ENCODE results near the gene ATP13A4.
A peak's percentile ranks its signal among the peaks of the same experiment; 100 is the strongest.

Gene ATP13A4

GRCh38 chr3:193560870-193561269 is 6.2 kb upstream of the ATP13A4 start:
- H3K27ac ChIP-seq, result peak overlapping the region; percentile 79
- no peak overlapping the region for H3K9ac ChIP-seq
- peaks cover 23% of the 10 kb centered on the region for H3K4me1 ChIP-seq
- H3K27me3 ChIP-seq (ENCODE audit: control insufficient read depth, insufficient read depth, low read length), result no peaks in the 10 kb centered on the region
- peak; percentile 13 for TF ChIP-seq CTCF (IDR thresholded peaks at IDR 0.05)
- no peak overlapping the region for H3K4me3 ChIP-seq (ENCODE audit: low read depth, low read length)
- H3K9me3 ChIP-seq (ENCODE audit: control insufficient read depth, low read length), result no peaks in the 10 kb centered on the region
- H2AFZ ChIP-seq, result peak overlapping the region; percentile 84
- peaks cover 3% of the 10 kb centered on the region for H3K79me2 ChIP-seq
- no peak overlapping the region for H3K4me2 ChIP-seq (ENCODE audit: low read length)
- no peaks in the 10 kb centered on the region for H3K36me3 ChIP-seq (ENCODE audit: control insufficient read depth, insufficient read depth, low read length)

GRCh38 chr3:193560091-193560490 is 5.4 kb upstream of the ATP13A4 start:
- TF ChIP-seq CTCF (IDR thresholded peaks at IDR 0.05), result no peak
- no peaks in the 10 kb centered on the region for H3K27me3 ChIP-seq (ENCODE audit: control insufficient read depth, insufficient read depth, low read length)

GRCh38 chr3:193559100-193559499 is 4.4 kb upstream of the ATP13A4 start:
- no peak for TF ChIP-seq CTCF (IDR thresholded peaks at IDR 0.05)
- Histone ChIP-seq H3K4me3 (ENCODE audit: low read depth, low read length) (no peak overlapping the region), H3K9ac (no peak overlapping the region), H3K79me2 (peaks cover 5% of the 10 kb centered on the region), H3K4me1 (peaks cover 23% of the 10 kb centered on the region), H3K27me3 (ENCODE audit: control insufficient read depth, insufficient read depth, low read length) (no peaks in the 10 kb centered on the region), H3K27ac (no peak overlapping the region), H3K36me3 (ENCODE audit: control insufficient read depth, insufficient read depth, low read length) (no peaks in the 10 kb centered on the region), H3K4me2 (ENCODE audit: low read length) (no peak overlapping the region), H2AFZ (peak overlapping the region; percentile 54), H3K9me3 (ENCODE audit: control insufficient read depth, low read length) (no peaks in the 10 kb centered on the region)

More at GRCh38 chr3:193560091-193560490, 5.4 kb upstream of the ATP13A4 start:
- Histone ChIP-seq H2AFZ (peak overlapping the region; percentile 84), H3K9ac (no peak overlapping the region), H3K4me3 (ENCODE audit: low read depth, low read length) (no peak overlapping the region), H3K27ac (peak overlapping the region; percentile 79), H3K36me3 (ENCODE audit: control insufficient read depth, insufficient read depth, low read length) (no peaks in the 10 kb centered on the region), H3K4me2 (ENCODE audit: low read length) (no peak overlapping the region), H3K4me1 (peaks cover 23% of the 10 kb centered on the region), H3K79me2 (peaks cover 5% of the 10 kb centered on the region), H3K9me3 (ENCODE audit: control insufficient read depth, low read length) (no peaks in the 10 kb centered on the region)

GRCh38 chr3:193556841-193557240 is 2.1 kb upstream of the ATP13A4 start:
- no peak overlapping the region for H2AFZ ChIP-seq
- H3K36me3 ChIP-seq (ENCODE audit: control insufficient read depth, insufficient read depth, low read length), result no peaks in the 10 kb centered on the region
- H3K27me3 ChIP-seq (ENCODE audit: control insufficient read depth, insufficient read depth, low read length), result no peaks in the 10 kb centered on the region
- no peak overlapping the region for H3K9ac ChIP-seq
- H3K4me3 ChIP-seq (ENCODE audit: low read depth, low read length), result peak overlapping the region; percentile 18
- no peaks in the 10 kb centered on the region for H3K9me3 ChIP-seq (ENCODE audit: control insufficient read depth, low read length)
- H3K4me2 ChIP-seq (ENCODE audit: low read length), result peak overlapping the region; percentile 25
- H3K4me1 ChIP-seq, result peaks cover 18% of the 10 kb centered on the region
- H3K27ac ChIP-seq, result no peak overlapping the region
- TF ChIP-seq CTCF (IDR thresholded peaks at IDR 0.05), result no peak
- H3K79me2 ChIP-seq, result peaks cover 13% of the 10 kb centered on the region

GRCh38 chr3:193553586-193553985 is 1.1 kb downstream of the ATP13A4 start:
- Histone ChIP-seq H3K27ac (peak overlapping the region; percentile 88), H3K4me1 (peaks cover 5% of the 10 kb centered on the region), H2AFZ (no peak overlapping the region), H3K4me2 (ENCODE audit: low read length) (peak overlapping the region; percentile 65), H3K9ac (no peak overlapping the region), H3K36me3 (ENCODE audit: control insufficient read depth, insufficient read depth, low read length) (no peaks in the 10 kb centered on the region), H3K4me3 (ENCODE audit: low read depth, low read length) (peak overlapping the region; percentile 82), H3K79me2 (peaks cover 26% of the 10 kb centered on the region), H3K27me3 (ENCODE audit: control insufficient read depth, insufficient read depth, low read length) (no peaks in the 10 kb centered on the region), H3K9me3 (ENCODE audit: control insufficient read depth, low read length) (no peaks in the 10 kb centered on the region)
- no peak for TF ChIP-seq CTCF (IDR thresholded peaks at IDR 0.05)
